GM23338 (cell line): ENCODE data around the gene SMIM22. TPM values are rescaled to one million over a fixed set of nuclear protein-coding genes. Genes with fewer than 3 reads are reported as not detected.

ENCODE experiments used
- ATAC-seq: fragments of 200-7000 bp; cut with Tn5 transposase; 3 replicates; pipeline ENCODE4 v1.9.1; 2020
- DNase-seq: peaks from one replicate; pipeline ENCODE4 v3.0.0-alpha.2; 2015; ENCODE audit warnings: low spot score
- H2AFZ ChIP-seq: fragments of 200-600 bp; sonication (generic); 2 replicates; pipeline ENCODE4 v1.8.0; 2016; ENCODE audit warnings: antibody characterized with exemption, mild to moderate bottlenecking, moderate library complexity
- H3F3A ChIP-seq: fragments of 200-600 bp; sonication (generic); replicated peaks from 2 replicates; pipeline ENCODE4 v1.8.0; 2017; ENCODE audit warnings: antibody characterized with exemption, mixed run types, low read depth
- H3K27ac ChIP-seq: fragments of 200-600 bp; sonication (generic); 2 replicates; pipeline ENCODE4 v1.6.1; 2016; ENCODE audit warnings: low read depth
- H3K27me3 ChIP-seq: fragments of 200-600 bp; sonication (generic); 2 replicates; pipeline ENCODE4 v1.8.0; 2016; ENCODE audit warnings: mild to moderate bottlenecking, mixed run types, moderate library complexity; ENCODE audit not compliant: insufficient read depth
- H3K36me3 ChIP-seq: fragments of 200-600 bp; sonication (generic); 2 replicates; pipeline ENCODE4 v1.8.0; 2016; ENCODE audit warnings: mild to moderate bottlenecking; ENCODE audit not compliant: insufficient read depth
- H3K4me1 ChIP-seq: fragments of 200-600 bp; sonication (generic); 2 replicates; pipeline ENCODE4 v1.8.0; 2016; ENCODE audit warnings: mild to moderate bottlenecking, moderate library complexity; ENCODE audit not compliant: insufficient read depth
- H3K4me2 ChIP-seq: fragments of 200-600 bp; sonication (generic); 2 replicates; pipeline ENCODE4 v1.7.1; 2017; ENCODE audit warnings: mixed run types
- H3K4me3 ChIP-seq: fragments of 200-600 bp; sonication (generic); 2 replicates; pipeline ENCODE4 v1.6.1; 2016; ENCODE audit warnings: mixed run types
- H3K79me2 ChIP-seq: fragments of 200-600 bp; sonication (generic); replicated peaks from 2 replicates; pipeline ENCODE4 v1.8.0; 2017; ENCODE audit warnings: mild to moderate bottlenecking; ENCODE audit not compliant: insufficient read depth
- H3K9me2 ChIP-seq: fragments of 200-600 bp; sonication (generic); 2 replicates; pipeline ENCODE4 v1.8.0; 2017; ENCODE audit not compliant: insufficient read depth
- H4K20me1 ChIP-seq: fragments of 200-600 bp; sonication (generic); replicated peaks from 2 replicates; pipeline ENCODE4 v1.8.0; 2017; ENCODE audit warnings: mild to moderate bottlenecking; ENCODE audit not compliant: insufficient read depth
- H3K27ac Mint-ChIP-seq: 2 replicates; pipeline ENCODE4 v1.8.0; 2020; ENCODE audit warnings: inconsistent platforms, mild to moderate bottlenecking, moderate library complexity, mixed read lengths
- H3K27me3 Mint-ChIP-seq: 3 replicates; pipeline ENCODE4 v1.8.0; 2022; ENCODE audit warnings: low read depth, mild to moderate bottlenecking, moderate library complexity, mixed read lengths, inconsistent platforms; ENCODE audit not compliant: insufficient read depth, poor library complexity
- H3K36me3 Mint-ChIP-seq: 3 replicates; pipeline ENCODE4 v1.8.0; 2021; ENCODE audit warnings: low read depth, mild to moderate bottlenecking, inconsistent platforms, moderate library complexity, mixed read lengths
- H3K4me1 Mint-ChIP-seq: 3 replicates; pipeline ENCODE4 v1.8.0; 2020; ENCODE audit warnings: mild to moderate bottlenecking, inconsistent platforms, mixed read lengths
- H3K4me3 Mint-ChIP-seq: 3 replicates; pipeline ENCODE4 v1.8.0; 2021; ENCODE audit warnings: moderate library complexity, mild to moderate bottlenecking, inconsistent platforms, mixed read lengths
- H3K9me3 Mint-ChIP-seq: 3 replicates; pipeline ENCODE4 v1.8.0; 2020; ENCODE audit warnings: moderate library complexity, mild to moderate bottlenecking, inconsistent platforms, mixed read lengths
- CREB1 ChIP-seq: fragments of 250-450 bp; sonication (Bioruptor Pico); IDR thresholded peaks from 2 replicates; pipeline ENCODE4 v1.5.0; 2020; ENCODE audit warnings: low read depth, mild to moderate bottlenecking, moderate library complexity
- CTCF ChIP-seq, 2 experiments: fragments of 200-600 bp in 1 of 2; sonication (generic) in 1 of 2; conservative IDR thresholded peaks; 2 replicates each; pipeline versions ENCODE4 v1.5.1 to v1.6.1; 2016 to 2017; ENCODE audit warnings: antibody characterized with exemption in 2 of 2, low read depth in 2 of 2, mild to moderate bottlenecking in 2 of 2, moderate library complexity in 1 of 2
- ETS1 ChIP-seq: IDR thresholded peaks from 2 replicates; pipeline ENCODE4 v1.6.1; 2016; ENCODE audit warnings: antibody characterized with exemption
- EZH2 ChIP-seq: fragments of 200-600 bp; sonication (generic); IDR thresholded peaks from one replicate; pipeline ENCODE4 v1.8.0; 2017; ENCODE audit warnings: antibody characterized with exemption, mild to moderate bottlenecking, low read depth; ENCODE audit not compliant: unreplicated experiment
- EZH2phosphoT487 ChIP-seq: fragments of 200-600 bp; sonication (generic); IDR thresholded peaks from one replicate; pipeline ENCODE4 v1.8.1; 2018; ENCODE audit warnings: antibody characterized with exemption; ENCODE audit not compliant: unreplicated experiment
- NANOG ChIP-seq: IDR thresholded peaks from 2 replicates; pipeline ENCODE4 v1.6.1; 2016; ENCODE audit warnings: antibody characterized with exemption, borderline replicate concordance
- POLR2AphosphoS5 ChIP-seq: IDR thresholded peaks from 2 replicates; pipeline ENCODE4 v1.6.1; 2016; ENCODE audit warnings: antibody characterized with exemption, low read depth
- REST ChIP-seq: IDR thresholded peaks from one replicate; pipeline ENCODE4 v1.6.1; 2018; ENCODE audit warnings: antibody characterized with exemption; ENCODE audit not compliant: unreplicated experiment
- ZNF331 ChIP-seq: fragments of 250-450 bp; sonication (Bioruptor Pico); IDR thresholded peaks from 2 replicates; pipeline ENCODE4 v1.5.0; 2020; ENCODE audit warnings: low read depth, mild to moderate bottlenecking, moderate library complexity
- polyA plus RNA-seq: library from polyadenylated mRNA; unstranded; fragments of >200 nt; fragmentation: Nextera tagmentation; extraction: Ambion mirVana; gene quantifications from 2 replicates; pipeline ENCODE4 v1.2.1, GENCODE V29; 2016
- total RNA-seq: library from RNA; depleted of rRNA; stranded (reverse); fragments of >200 nt; shearing (Covaris generic); gene quantifications from 2 replicates; pipeline ENCODE4 v1.2.3, GENCODE V29; 2014

Gene SMIM22
- total and polyA plus RNA-seq, 2 experiments from 2014 or later: 1.4 TPM; not detected in 1

GRCh38 chr16:4746991-4747574, 48.1 kb upstream of the SMIM22 start:
- DNase-seq (no peak), ATAC-seq (peak; percentile 5; the same call in 1 of the 3 replicates)
- no peak for TF ChIP-seq EZH2phosphoT487
- TF ChIP-seq ETS1: no peak
- TF ChIP-seq CREB1: no peak
- peaks cover 20% of the 10 kb centered on the region for H3K4me1 Mint-ChIP-seq
- no peaks in the 10 kb centered on the region; the same call in 1 of the 2 replicates for H4K20me1 ChIP-seq
- no peak overlapping the region for H3K27ac ChIP-seq
- H3F3A ChIP-seq: peaks cover 3% of the 10 kb centered on the region; the same call in 1 of the 2 replicates
- H3K9me3 Mint-ChIP-seq: no peaks in the 10 kb centered on the region
- H2AFZ ChIP-seq: no peak overlapping the region
- peaks cover 15% of the 10 kb centered on the region for H3K27me3 Mint-ChIP-seq
- H3K4me2 ChIP-seq: no peak overlapping the region
- H3K79me2 ChIP-seq: no peaks in the 10 kb centered on the region
- 0 out of 3 replicates have a peak, but pooled peaks cover 8% of the 10 kb centered on the region for H3K36me3 Mint-ChIP-seq
- no peak overlapping the region for H3K4me3 Mint-ChIP-seq
- H3K4me3 ChIP-seq: no peak overlapping the region
- peaks cover 14% of the 10 kb centered on the region for H3K4me1 ChIP-seq
- H3K27ac Mint-ChIP-seq: no peak overlapping the region
- no peaks in the 10 kb centered on the region for H3K27me3 ChIP-seq
- no peaks in the 10 kb centered on the region for H3K36me3 ChIP-seq
- no peaks in the 10 kb centered on the region for H3K9me2 ChIP-seq

- Histone ChIP-seq H3K79me2 (no peaks in the 10 kb centered on the region), H3K9me2 (no peaks in the 10 kb centered on the region), H3K27me3 (no peaks in the 10 kb centered on the region), H3K4me3 (no peak overlapping the region), H4K20me1 (no peaks in the 10 kb centered on the region; the same call in 1 of the 2 replicates), H3F3A (peaks cover 3% of the 10 kb centered on the region; the same call in 1 of the 2 replicates), H3K4me1 (peaks cover 10% of the 10 kb centered on the region), H3K36me3 (no peaks in the 10 kb centered on the region), H3K27ac (no peak overlapping the region), H3K4me2 (no peak overlapping the region), H2AFZ (no peak overlapping the region)
- Mint-ChIP-seq H3K27ac (no peak overlapping the region), H3K27me3 (peaks cover 11% of the 10 kb centered on the region), H3K4me3 (no peak overlapping the region), H3K9me3 (no peaks in the 10 kb centered on the region), H3K36me3 (peaks cover 12% of the 10 kb centered on the region; the same call in 2 of the 3 replicates), H3K4me1 (peaks cover 13% of the 10 kb centered on the region)
- no peak for DNase-seq
- no peak for ATAC-seq
- TF ChIP-seq CTCF (conservative IDR thresholded peaks at IDR 0.05; ENCODE audit: low read depth in 2 of 2) (no peak), NANOG (no peak), EZH2 (no peak), POLR2AphosphoS5 (no peak), ZNF331 (no peak), EZH2phosphoT487 (no peak), REST (no peak)
These were observed 47.1 kb upstream of the SMIM22 start for GRCh38 chr16:4747906-4748681.
